GM18868 (cell line): ENCODE results near the gene ALX3.

Experiments
- ATAC-seq: cut with Tn5 transposase; IDR thresholded peaks from one replicate; pipeline ENCODE4 v1.9.1; 2021; ENCODE audit warnings: mild to moderate bottlenecking, moderate library complexity; ENCODE audit not compliant: unreplicated experiment

ALX3 gene

DNA sequence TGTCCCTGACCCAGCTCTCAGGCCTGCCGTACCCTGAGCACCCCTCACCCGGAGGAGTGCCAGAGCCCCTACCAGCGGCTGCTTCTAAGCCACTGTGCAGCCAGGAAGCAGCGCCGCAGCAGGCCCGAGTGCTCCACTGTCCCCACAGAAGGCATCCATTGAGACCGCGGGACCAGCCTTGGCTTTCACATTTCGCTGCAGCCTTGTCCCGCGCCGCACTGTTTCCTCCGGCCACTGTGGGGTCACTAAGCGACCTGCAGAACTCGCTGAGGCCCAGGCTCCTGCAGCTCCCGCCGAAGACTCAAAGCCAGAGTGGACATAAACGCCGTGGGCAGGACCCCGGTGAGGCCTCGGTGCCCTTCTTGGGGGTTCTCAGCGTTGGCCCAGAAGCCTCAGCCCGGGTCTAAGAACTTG lies 3.0 kb downstream of the ALX3 start:
- ATAC-seq, result no peak

DNA sequence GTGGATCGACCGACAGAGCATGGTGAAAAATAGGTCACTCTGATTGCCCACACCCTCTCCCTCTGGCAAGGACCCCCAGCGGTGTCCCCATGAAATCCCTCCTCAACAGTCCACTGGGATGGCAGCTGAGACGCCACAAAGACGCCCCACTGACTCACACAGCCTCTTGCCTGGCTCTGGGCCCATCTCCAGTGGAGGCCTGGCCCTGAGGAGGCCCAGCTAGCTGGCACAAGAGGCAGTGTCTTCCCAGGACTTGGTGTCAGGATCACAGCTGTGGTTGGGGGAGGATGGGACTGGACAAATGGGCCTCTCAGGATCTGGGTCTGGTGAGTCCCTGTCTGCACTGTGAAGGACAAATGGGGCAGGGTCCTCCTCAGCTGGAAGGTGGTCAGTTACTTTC lies 4.6 kb downstream of the ALX3 start:
- ATAC-seq, result no peak

DNA sequence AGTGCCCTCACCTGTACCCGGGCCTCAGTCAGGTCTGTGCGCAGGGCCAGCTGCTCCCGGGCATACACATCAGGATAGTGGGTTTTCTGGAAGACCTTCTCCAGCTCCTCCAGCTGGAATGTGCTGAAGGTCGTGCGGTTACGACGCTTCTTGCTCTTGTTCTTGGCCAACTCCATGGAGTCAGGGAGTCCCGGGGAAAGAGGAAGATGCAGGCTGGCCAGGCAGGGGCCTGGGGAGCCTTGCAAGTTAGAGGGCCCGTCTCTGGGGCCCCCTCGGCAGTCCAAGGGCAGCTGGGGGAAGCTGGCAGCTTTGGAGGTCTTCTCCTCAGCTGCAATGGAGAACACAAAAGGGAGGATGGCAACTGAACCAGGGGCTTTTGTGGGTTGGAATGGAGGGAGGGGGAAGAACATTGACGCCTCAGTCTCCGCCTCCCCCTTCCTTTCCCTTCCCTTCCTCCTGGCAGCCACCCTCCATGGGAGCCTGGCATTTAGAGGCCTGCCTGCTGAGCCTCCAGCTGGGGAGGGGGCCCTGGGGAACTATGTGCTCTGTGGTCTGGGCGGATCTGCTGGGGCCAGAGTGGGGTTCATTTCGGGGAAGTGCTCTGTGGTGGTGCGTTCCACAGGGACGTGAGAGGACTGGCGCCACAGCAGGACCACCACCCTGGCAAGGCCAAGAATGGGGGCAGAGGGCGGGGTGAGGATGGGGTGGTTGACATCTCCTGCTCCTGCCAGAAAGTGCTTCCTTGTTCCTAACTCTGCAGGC lies 5.7 kb downstream of the ALX3 start:
- ATAC-seq, result no peak

DNA sequence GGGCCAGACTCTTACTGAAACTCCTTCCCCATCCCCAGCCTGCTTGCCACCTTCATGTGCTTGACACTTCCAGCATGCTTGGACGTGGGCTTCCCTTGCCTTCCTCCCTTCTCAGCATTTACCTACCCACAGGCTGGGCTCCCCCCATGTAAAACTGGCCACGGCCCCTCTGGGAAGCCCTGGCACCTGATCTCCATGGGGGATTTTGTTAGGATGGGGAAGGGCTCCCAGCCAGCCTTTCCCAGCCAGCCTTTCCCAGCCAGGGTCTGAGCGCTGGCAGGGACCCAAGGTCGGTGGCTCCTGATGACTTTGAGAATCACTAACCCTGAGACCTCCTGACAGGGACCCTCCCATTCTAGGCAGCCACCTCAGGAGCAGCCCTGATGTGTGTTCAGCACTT lies 6.7 kb downstream of the ALX3 start:
- ATAC-seq, result no peak

DNA sequence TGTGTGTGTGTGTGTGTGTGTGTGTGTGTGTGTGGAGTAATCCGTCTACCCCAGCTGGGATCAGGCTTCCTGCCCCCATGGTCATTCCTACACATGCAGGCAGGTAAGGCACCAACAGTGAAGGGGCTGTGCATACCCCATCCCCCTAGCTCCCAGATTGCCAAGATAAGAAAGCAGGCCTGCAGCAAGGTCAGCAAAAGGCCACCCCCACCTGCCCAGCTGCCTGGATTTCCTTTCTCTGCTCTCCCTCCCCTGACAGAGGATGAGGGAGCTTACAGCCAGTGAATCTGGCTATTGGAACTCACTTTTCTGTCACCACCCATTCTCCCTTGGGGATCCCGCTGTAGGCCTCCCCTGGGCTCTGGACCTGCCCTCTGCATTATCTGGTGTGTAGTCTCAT lies 7.9 kb downstream of the ALX3 start:
- ATAC-seq, result no peak

- ATAC-seq, result no peak
These were observed 9.1 kb downstream of the ALX3 start for GRCh38 chr1:110061341-110061740.

GRCh38 chr1:110060662-110061060 lies 9.8 kb downstream of the ALX3 start:
- ATAC-seq, result no peak

- ATAC-seq, result no peak
These were observed 10.3 kb downstream of the ALX3 start for GRCh38 chr1:110060034-110060661.

DNA sequence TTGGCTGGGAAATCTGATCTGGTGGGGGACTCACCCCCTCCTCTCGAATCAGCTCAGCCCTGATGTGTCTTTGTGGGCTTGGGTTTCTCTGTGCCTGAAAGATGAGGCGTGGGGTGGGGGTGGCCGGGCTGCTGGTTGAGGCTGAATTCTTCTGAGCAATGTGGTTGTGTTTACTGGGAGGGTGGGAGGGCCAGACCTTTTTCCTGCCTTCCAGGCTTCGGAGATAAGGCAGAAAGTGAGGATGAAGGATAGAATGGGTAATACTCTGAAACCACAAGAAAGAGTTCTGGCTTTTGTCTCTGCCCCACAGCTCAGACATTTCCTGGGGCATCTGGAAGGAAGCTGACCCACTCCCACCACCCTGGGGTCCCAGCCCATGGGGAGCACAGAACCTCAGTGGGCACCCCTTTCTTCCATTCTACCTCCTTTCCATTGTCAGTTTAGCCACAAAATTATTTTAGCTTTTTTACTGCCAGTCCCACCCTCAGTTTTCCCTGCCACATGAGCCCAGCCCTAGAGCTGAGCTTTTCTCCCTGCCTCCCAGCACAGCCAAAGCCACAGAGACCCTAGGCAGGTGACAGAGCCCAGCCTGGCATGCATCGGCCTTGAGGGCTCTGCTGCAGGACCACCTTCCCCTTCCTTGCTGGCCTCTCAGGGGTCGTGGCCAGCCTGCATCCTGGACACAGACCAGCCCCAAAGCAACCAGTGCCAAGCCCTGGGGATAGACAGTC lies 11.2 kb downstream of the ALX3 start:
- ATAC-seq, result no peak

- ATAC-seq, result no peak
These were observed 11.9 kb downstream of the ALX3 start for GRCh38 chr1:110058591-110058990.

DNA sequence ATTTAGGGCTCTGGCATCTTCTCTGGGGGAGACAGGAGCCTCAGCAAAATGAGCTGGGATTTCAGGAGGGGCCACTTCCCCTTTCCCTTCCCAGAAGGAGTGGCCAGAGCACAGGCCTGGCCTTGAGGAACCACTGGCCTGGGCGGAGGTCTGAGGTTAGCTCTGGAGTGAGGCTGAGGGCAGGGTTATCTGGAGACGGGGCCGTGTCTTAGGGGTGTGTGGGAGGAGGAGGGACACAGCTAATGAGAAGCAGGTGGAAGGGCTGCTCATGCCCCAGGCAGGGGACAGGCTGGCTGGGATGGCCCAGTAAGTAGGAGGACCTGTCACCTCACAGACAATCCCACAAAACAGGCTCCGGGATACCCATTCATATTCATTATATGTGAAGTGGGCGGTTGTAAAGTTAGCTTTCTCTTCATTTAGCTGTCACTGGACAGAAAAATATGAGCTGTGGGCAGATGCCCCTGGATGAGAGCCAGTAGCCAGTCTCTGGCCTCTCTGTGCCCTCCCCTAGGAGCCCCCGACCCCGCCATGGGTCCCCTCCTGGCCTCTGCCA lies 12.4 kb downstream of the ALX3 start:
- ATAC-seq, result no peak

DNA sequence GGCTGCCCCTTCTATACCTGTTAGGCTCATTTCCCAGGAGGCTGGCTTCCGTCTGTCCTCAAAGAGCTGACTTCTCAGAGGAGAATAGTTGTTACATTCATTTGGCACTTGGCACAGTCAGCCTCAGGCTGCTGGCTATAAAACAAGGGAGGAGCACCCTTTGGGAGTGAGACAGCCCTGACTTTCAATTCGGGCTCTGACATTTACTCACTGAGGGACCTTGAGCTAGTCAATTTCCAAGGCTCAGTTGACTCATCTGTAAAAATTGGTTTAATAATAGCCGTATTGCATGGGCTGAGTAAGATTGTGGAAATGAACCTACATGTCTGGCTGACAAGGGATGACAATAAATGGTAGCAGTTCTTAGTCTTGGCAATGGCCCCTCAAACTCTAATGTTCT lies 13.7 kb downstream of the ALX3 start:
- ATAC-seq, result no peak

DNA sequence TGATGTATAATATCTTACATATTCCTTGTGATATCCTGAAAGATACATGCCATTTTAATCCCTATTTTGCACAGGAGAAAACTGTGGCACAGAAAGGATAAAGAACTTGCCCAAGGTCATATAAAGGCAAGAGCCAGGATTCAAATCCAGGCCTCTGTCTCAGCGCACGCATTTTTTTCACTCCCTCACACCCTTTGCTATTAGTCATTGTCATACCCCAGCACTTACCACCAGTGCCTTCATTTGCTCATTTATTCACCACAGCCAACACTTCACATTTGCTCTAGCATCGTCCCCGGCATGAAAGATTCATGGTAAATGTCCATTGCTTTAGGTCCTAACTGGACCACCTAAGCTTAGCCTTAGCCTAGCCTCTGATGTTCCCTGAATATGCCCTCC lies 14.2 kb downstream of the ALX3 start:
- ATAC-seq, result no peak

GRCh38 chr1:110055493-110056284 lies 14.8 kb downstream of the ALX3 start:
- no peak for ATAC-seq

GRCh38 chr1:110053552-110054428 lies 16.7 kb downstream of the ALX3 start:
- ATAC-seq, result no peak

- no peak for ATAC-seq
These were observed 19.2 kb downstream of the ALX3 start for GRCh38 chr1:110051262-110051648.

DNA sequence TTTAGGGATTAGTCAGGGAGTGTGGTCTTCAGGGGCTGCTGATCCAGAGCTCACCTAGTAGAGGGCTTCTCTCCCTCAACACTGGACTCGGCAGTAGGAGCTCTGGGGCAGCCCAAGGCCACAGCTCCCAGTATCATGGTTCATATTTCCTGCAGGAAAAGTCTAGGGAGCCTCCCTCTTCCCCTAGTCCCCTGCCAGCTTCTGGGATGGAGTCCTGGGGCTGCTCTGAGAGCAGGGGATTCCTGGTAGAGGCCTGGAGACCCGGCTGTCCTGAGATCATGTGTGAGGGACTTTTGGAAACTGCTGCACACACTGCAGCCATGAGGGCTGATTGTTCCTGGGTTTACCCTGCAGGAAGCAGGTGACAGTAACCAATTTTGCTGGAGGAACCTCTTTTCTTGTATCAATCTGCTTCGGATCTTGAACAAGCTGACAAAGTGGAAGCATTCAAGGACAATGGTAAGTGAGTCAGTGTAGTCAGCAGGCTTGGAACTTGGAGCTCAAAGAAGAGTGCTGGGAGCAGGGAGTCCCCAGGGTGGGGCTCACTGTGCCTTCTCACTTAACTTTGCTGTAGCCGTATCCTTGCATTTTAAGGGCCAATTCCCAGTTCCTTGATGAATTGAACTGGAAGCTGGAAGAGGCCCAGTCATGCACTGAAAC lies 19.7 kb downstream of the ALX3 start:
- ATAC-seq, result no peak

DNA sequence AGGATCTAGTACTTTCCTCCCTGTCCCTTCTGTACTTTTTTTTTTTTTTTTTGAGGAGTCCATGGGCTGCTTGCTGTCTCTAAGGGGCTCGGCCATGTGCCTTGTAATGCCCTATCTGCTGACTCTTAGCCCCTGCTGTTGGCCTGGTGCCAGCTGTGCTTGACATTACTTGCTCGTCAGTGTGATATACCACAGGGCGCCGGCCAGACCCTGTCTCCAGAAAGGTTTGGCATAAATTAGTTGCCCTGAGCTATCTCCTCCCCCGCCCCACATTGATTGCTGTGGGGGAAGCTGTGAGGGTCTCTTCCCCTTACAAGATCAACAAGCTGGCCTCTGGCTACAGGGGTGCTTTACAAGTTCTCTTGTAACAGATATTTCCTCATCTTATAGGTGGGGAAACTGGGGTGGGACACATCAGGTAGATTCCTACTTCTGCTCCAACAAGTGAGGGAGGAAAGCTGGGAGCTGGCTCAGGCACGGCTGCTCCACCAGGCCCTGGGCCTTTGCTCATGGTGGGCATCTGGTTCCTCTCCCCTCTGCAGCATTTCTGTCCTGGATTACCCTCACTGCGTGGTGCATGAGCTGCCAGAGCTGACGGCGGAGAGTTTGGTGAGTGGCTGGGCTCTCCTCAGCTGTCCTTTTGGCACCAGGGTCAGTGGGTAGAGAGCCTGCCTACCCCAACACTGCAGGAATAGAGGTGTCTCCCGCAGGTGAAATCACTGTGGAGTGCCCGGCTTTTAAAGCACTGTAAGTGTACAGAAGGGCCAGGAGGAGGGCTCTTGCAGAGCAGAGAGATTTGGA lies 20.5 kb downstream of the ALX3 start:
- ATAC-seq, result no peak
